ENCODE data around the gene GATAD2A.

DNA sequence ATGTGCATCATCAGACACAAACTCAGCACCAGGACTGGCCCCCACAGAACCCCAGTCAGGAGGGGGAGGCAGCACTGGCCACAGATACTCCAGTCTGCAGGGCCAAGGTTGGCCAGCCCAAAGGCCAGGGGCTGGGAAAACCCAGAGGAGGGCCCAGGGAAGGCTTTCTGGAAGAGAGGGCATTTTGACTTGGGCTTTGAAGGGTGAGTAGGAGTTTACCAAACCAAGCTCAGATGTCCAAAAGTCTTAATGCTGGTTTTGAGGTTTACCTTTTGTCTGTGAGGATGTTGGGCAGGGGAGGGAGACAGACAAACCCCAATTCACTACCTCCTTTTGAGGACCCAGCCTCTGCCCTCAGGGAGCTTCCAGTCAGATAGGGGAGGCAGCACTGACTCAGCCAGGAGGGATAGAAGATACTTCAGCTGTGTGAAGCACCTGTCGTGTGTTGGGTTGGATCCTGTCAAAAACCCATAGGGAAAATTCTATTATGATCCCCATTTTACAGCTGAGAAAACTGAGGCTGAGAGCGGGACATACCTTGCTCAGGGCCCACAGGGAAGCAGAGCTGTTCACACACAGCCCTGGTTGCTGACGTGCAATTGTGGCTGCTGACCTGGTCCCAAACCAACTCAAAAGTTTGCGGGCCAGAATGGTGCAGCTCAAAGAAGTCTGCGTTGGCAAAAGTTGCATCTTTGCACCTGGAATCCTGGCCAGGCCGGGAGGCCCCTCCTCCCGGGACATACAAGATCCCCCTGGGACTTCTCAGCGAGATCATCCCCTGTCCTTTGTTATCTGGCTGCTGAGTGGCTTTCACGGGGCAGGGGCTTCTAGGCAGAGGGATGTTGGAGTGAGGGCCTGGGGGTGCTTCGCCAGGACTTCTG lies 145.7 kb downstream of the GATAD2A start:
- TF ChIP-seq, protein P1, sequence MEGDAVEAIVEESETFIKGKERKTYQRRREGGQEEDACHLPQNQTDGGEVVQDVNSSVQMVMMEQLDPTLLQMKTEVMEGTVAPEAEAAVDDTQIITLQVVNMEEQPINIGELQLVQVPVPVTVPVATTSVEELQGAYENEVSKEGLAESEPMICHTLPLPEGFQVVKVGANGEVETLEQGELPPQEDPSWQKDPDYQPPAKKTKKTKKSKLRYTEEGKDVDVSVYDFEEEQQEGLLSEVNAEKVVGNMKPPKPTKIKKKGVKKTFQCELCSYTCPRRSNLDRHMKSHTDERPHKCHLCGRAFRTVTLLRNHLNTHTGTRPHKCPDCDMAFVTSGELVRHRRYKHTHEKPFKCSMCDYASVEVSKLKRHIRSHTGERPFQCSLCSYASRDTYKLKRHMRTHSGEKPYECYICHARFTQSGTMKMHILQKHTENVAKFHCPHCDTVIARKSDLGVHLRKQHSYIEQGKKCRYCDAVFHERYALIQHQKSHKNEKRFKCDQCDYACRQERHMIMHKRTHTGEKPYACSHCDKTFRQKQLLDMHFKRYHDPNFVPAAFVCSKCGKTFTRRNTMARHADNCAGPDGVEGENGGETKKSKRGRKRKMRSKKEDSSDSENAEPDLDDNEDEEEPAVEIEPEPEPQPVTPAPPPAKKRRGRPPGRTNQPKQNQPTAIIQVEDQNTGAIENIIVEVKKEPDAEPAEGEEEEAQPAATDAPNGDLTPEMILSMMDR (IDR thresholded peaks at IDR 0.05): no peak
- TF ChIP-seq POLR2A (IDR thresholded peaks at IDR 0.05): no peak
